Measurements from ENCODE around the gene BRPF3.

Gene BRPF3

GRCh38 chr6:36196113-36196879 is at the start of gene BRPF3:
BRPF3 (plus strand) TSS chr6:36196744; CDS start chr6:36200323, 3,579 bp downstream.
- DNase-seq, result peak; percentile 74

- DNase-seq, result no peak
Observed at GRCh38 chr6:36147294-36147693, 49.2 kb upstream of the BRPF3 start.

DNA sequence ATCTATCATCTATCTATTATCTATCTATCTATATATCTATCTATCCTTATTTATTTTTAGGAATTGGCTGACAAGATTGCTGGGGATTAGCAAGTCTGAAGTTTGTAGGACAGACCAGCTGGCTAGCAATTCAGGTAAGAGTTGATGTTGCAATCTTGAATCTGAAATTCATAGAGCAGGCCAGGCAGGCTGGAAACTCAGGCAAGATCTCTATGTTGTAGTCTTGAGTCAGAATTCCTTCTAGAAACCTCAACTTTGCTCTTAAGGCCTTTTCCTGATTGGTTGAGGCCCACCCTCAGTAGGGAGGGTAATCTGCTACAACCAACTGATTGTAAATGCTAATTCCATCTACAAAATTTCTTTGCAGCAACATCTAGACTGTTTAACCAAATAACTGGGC is 47.1 kb upstream of the BRPF3 start:
- no peak for DNase-seq

- DNase-seq, result no peak
Observed at GRCh38 chr6:36150283-36150682, 46.3 kb upstream of the BRPF3 start.

DNA sequence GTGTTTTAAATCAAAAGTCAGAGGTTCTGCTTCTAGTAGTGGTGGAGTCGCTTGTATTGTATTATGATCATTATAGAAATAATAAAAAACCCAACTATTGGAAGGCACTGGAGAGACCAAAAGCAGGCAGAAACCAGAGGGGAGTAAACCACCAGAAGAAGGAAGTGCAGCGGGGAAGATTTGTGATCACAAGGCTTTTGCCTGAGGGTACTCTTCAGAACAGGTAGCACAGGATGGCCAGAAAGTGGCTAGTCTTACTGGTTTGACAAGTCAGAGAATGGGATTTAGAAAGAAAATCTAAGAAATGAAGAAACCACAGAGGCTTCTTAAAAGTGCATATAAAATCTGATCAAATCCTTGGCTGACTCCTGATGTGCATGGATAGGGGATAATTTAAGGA is 42.3 kb upstream of the BRPF3 start:
- DNase-seq, result peak; percentile 26

DNA sequence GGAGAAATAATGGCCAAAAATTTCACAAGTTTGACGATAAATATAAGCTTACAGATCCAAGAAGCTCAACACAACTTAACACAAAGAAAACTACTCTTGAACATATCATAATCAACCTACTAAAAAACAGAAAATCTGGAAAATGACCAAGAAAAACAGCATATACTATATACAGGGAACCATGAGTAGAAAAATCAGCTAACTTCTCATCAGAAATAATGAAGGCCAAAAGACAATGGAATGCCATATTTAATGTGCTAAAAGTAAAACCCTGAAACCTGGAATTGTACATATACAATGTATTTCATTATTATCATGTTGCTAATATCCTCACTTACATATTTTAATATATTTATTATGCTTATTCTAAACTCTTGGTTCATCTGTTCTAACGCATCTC is 40.9 kb upstream of the BRPF3 start:
- DNase-seq, result no peak

DNA sequence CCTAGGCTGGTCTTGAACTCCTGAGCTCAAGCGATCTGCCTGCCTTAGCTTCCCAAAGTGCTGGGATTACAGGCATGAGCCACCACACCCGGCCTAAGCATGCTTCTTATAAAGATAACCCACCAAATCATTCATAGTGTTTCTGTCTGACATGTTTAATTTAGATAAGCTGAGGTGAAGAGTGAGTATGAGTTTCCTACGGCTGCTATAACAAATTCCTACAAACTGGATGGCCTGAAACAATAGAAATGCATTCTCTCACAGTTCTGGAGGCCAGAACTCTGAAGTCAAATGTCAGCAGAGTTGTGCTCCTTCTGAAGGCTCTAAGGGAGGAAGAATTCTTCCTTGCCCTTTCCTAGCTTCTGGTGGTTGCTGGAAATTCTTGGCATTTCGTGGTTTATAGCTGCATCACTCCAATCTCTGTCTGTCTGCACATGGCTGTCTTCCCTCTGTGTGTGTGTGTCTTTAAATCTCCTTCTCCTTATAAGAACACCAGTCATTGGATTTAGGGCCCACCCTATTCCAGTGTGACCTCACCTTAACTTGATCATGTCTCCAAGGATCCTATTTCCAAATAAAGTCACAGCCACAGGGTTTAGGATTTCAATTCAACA is 36.3 kb upstream of the BRPF3 start:
- no peak for DNase-seq

DNA sequence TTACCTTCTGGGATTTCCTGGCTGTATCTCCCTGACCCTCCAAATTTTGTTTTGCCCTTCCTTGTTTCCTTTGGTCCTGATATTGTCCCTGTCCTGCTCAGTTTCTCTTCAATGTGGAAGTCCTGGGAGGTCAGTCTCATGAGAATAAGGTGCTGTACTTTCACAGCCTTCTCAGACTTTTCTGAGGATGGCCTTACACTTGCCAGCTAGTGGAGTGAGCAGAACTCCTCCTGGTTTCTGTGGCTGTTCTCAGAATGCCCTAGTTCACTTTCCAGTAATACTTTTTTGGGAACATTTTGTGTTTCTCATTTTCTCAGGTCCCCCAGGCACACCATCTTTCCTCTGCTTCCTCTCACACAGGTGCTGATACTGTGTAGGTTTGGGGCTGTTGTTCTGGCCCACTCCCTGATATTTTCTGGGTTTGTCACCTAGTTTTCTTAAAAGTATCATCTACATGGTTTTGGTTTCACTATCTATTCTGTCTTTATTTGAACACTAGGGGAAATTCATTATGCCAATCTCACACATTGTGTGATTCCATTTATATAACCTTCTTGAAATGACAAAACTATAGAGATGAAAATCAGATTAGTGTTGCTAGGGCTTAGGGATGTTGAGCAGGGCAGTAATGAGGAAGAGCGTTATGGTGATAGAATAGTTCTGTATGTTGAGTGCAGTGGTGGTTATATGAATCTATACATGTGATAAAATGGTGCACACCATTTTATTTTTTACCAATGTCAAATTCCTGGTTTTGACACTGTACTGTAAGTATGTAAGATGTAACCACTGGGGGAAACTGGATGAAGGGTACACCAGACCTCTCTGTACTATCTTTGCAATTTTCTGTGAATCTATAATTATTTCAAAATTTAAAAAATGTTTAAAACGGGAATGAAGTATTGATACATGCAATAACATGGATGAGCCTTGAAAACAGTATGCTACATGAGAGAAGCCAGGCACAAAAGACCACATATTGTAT is 27.2 kb upstream of the BRPF3 start:
- no peak for DNase-seq

DNA sequence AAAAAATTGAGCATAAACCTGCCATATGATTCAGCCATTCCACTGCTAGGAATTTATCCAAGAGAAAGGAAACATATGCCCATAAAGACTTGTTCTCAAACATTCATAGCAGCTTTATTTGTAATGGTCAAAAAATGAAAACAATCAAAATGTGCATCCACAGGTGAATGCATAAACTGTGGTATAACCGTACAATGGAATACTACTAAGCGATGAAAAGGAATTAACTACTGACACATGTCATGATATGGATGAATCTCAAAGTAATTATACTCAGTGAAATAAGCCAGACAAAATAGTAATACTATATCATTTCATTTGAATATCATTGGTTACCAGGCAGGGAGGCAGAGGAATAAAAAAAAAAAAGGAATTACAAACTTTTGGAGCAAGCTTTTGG is 25.8 kb upstream of the BRPF3 start:
- no peak for DNase-seq

DNA sequence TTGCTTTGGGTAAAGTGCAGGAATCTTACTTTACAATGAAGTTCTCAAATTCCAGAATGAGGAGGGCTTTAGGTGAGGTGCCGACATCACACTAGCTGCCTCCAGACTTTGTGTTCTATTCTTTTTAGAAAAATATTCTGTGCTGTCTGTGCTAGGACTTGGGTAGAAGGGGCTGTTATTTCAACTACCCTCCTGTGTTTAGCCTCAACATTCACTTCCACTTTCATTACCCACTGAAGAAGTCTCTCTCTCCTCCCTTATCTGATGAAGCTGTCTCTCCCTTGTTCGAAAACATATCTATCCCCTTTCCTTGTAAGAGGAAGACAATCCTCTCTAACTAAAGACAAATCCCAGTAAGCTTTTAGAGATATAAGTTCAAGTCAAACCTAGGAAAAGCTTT is 25.0 kb upstream of the BRPF3 start:
- DNase-seq, result no peak

GRCh38 chr6:36177166-36177565 is 19.4 kb upstream of the BRPF3 start:
- no peak for DNase-seq

GRCh38 chr6:36178544-36178943 is 18.0 kb upstream of the BRPF3 start:
- DNase-seq, result no peak

- no peak for DNase-seq
Observed at GRCh38 chr6:36180126-36180525, 16.4 kb upstream of the BRPF3 start.

- DNase-seq, result no peak
Observed at GRCh38 chr6:36184311-36184710, 12.2 kb upstream of the BRPF3 start.

GRCh38 chr6:36186199-36186598 is 10.3 kb upstream of the BRPF3 start:
- no peak for DNase-seq

GRCh38 chr6:36187446-36187845 is 9.1 kb upstream of the BRPF3 start:
- DNase-seq, result no peak

GRCh38 chr6:36195471-36196112 is 952 bp upstream of the BRPF3 start:
- peak; percentile 54 for DNase-seq

DNA sequence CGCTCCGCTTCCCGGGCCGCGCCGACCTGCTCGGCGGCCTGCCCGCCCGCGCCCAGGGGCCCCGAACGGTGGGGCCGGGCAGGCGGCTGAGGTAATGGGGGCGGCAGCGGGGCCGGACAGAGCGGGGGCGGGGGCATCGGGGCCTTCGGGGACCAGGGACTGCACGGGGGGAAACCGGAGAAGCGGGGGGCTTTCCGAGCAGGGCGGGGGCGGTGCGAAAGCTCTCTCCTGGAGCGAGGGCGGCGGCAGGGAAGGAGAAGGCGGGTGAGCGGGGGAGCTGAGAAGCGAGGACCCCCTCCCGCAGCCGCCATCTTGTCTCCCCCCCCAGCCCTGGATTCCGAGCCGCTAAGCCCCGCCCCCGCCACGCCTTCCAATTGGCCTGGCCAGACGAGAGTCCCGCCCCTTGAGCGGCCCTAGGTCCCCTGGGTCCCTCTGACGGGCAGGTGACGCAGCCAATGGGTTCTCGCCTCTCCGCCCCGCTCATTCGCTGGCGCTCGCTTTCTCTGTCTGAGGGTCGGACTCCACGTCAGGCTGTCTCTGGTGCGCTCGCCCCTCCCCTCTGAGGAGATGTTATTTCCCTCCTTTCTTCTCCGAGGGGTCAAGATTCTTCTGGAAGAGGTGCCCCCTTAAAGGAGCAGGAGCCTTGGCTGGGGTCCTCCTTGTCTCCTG is 470 bp downstream of the BRPF3 start:
- peak; percentile 98 for DNase-seq

DNA sequence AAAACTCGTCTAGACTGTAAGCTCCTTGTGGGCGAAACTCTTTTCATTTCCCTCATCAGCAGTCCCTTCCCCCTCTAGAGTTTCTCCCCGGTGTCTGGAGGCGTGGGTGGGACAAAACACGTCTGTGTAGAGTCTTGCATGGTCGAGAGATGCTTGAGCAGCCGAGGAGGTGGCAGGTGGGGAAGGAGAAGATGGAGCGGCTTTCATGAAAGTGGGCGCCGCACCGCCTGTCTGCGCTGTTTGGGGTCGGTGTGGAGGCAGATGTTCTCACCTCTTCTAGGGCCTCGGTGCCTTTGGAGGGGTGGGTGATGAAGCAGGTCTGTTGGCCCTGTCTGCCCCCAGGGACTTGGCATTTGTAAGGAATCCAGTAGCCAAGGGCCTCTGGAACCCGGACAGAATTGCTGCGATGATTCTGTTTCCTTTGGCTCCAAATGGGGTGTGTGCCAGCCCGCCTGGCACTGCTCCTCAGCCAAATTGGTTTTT is 1.2 kb downstream of the BRPF3 start:
- no peak for DNase-seq

DNA sequence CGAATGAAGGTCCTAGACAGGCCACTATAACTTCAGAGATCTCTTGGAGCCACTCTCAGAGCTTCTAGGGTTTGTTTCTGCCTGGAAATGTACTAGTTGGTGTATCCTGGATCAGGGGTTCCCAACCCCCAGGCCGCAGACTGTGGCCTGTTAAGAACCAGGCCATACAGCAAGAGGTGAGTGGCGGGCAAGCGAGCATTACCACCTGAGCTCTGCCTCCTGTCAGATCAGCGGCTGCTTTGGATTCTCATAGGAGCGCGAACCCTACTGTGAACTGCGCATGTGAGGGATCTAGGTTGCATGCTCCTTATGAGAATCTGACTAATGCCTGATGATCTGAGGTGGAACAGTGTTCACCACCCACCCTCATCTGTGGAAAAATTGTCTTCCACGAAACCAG is 2.4 kb downstream of the BRPF3 start:
- no peak for DNase-seq

GRCh38 chr6:36200154-36200891 is 3.8 kb downstream of the BRPF3 start:
- no peak for DNase-seq

All from NCI-H510A treated with DMSO at 0.1 percent for 48 hours (cell line).